H9 (cell line): ENCODE measurements around the gene EFS. TPM values are rescaled to one million over a fixed set of nuclear protein-coding genes. Genes with fewer than 3 reads are reported as not detected.

Source experiments
- DNase-seq: peaks from one replicate; pipeline ENCODE4 v3.0.0-alpha.2; 2017
- H2AFZ ChIP-seq: one replicate; pipeline ENCODE4 v1.6.1; 2013; ENCODE audit warnings: mild to moderate bottlenecking, low read length, control low read depth, moderate library complexity
- H2AK5ac ChIP-seq: 2 replicates; pipeline ENCODE4 v1.6.1; 2013; ENCODE audit warnings: low read length, control low read depth, mixed read lengths; ENCODE audit not compliant: insufficient read length
- H2BK120ac ChIP-seq: one replicate; pipeline ENCODE4 v1.6.1; 2013; ENCODE audit warnings: low read depth, mild to moderate bottlenecking, low read length, control low read depth, inconsistent platforms; ENCODE audit not compliant: poor library complexity, severe bottlenecking
- H2BK12ac ChIP-seq: 2 replicates; pipeline ENCODE4 v1.6.1; 2013; ENCODE audit warnings: low read length, control low read depth, mixed read lengths, low read depth; ENCODE audit not compliant: insufficient read length
- H2BK15ac ChIP-seq: 2 replicates; pipeline ENCODE4 v1.6.1; 2013; ENCODE audit warnings: low read depth, low read length, control low read depth
- H2BK20ac ChIP-seq: one replicate; pipeline ENCODE4 v1.6.1; 2013; ENCODE audit warnings: low read depth, mild to moderate bottlenecking, low read length, control low read depth, inconsistent platforms; ENCODE audit not compliant: poor library complexity, severe bottlenecking
- H2BK5ac ChIP-seq: 2 replicates; pipeline ENCODE4 v1.6.1; 2013; ENCODE audit warnings: low read length, control low read depth, mixed read lengths; ENCODE audit not compliant: insufficient read length
- H3K14ac ChIP-seq: 2 replicates; pipeline ENCODE4 v1.6.1; 2013; ENCODE audit warnings: low read length, control low read depth; ENCODE audit not compliant: insufficient read depth
- H3K18ac ChIP-seq: 2 replicates; pipeline ENCODE4 v1.6.1; 2013; ENCODE audit warnings: low read depth, mild to moderate bottlenecking, mixed read lengths, low read length, control low read depth; ENCODE audit not compliant: insufficient read length
- H3K23ac ChIP-seq: 2 replicates; pipeline ENCODE4 v1.6.1; 2013; ENCODE audit warnings: low read length, control low read depth, mixed read lengths, low read depth; ENCODE audit not compliant: insufficient read length
- H3K23me2 ChIP-seq: 2 replicates; pipeline ENCODE4 v1.6.1; 2013; ENCODE audit warnings: low read depth, mild to moderate bottlenecking, mixed read lengths, low read length, control low read depth; ENCODE audit not compliant: insufficient read length, poor library complexity, severe bottlenecking
- H3K27ac ChIP-seq: 2 replicates; pipeline ENCODE4 v1.5.1; 2013; ENCODE audit warnings: low read length, control low read depth, mixed read lengths, low read depth; ENCODE audit not compliant: insufficient read length
- H3K27me3 ChIP-seq: 2 replicates; pipeline ENCODE4 v1.6.1; 2013; ENCODE audit warnings: low read length, control low read depth, inconsistent platforms; ENCODE audit not compliant: insufficient read depth
- H3K4ac ChIP-seq: 2 replicates; pipeline ENCODE4 v1.6.1; 2013; ENCODE audit warnings: low read depth, mild to moderate bottlenecking, control low read depth, inconsistent platforms, low read length, moderate library complexity
- H3K4me1 ChIP-seq: 2 replicates; pipeline ENCODE4 v1.6.1; 2013; ENCODE audit warnings: low read length, control low read depth, inconsistent platforms; ENCODE audit not compliant: insufficient read depth
- H3K4me2 ChIP-seq: 2 replicates; pipeline ENCODE4 v1.6.1; 2013; ENCODE audit warnings: low read length, control low read depth, mixed read lengths; ENCODE audit not compliant: insufficient read length, insufficient read depth
- H3K56ac ChIP-seq: 2 replicates; pipeline ENCODE4 v1.6.1; 2013; ENCODE audit warnings: low read depth, mild to moderate bottlenecking, mixed read lengths, low read length, control low read depth; ENCODE audit not compliant: insufficient read length
- H3K79me1 ChIP-seq: 2 replicates; pipeline ENCODE4 v1.6.1; 2013; ENCODE audit warnings: low read depth, mild to moderate bottlenecking, moderate library complexity, low read length, control low read depth, inconsistent platforms; ENCODE audit not compliant: insufficient read depth, poor library complexity, severe bottlenecking
- H3K79me2 ChIP-seq: 2 replicates; pipeline ENCODE4 v1.6.1; 2013; ENCODE audit warnings: low read length, control low read depth, inconsistent platforms; ENCODE audit not compliant: insufficient read depth
- H3K9ac ChIP-seq: 2 replicates; pipeline ENCODE4 v1.6.1; 2013; ENCODE audit warnings: low read length, control low read depth, mixed read lengths; ENCODE audit not compliant: insufficient read length; ENCODE audit errors: extremely low read depth
- H3K9me3 ChIP-seq: one replicate; pipeline ENCODE4 v1.6.1; 2013; ENCODE audit warnings: low read depth, low read length, inconsistent platforms; ENCODE audit not compliant: control insufficient read depth
- H3T11ph ChIP-seq: one replicate; pipeline ENCODE4 v1.6.1; 2013; ENCODE audit warnings: mild to moderate bottlenecking, low read length, control low read depth, inconsistent platforms
- H4K20me1 ChIP-seq: one replicate; pipeline ENCODE4 v1.6.1; 2013; ENCODE audit not compliant: control insufficient read depth, insufficient read length, insufficient read depth
- H4K5ac ChIP-seq: 2 replicates; pipeline ENCODE4 v1.6.1; 2013; ENCODE audit warnings: low read depth, mild to moderate bottlenecking, mixed read lengths, low read length, control low read depth; ENCODE audit not compliant: insufficient read length
- H4K8ac ChIP-seq: replicated peaks from 2 replicates; pipeline ENCODE4 v1.6.1; 2013; ENCODE audit warnings: low read length, control low read depth, mixed read lengths, low read depth; ENCODE audit not compliant: insufficient read length
- H4K91ac ChIP-seq: 2 replicates; pipeline ENCODE4 v1.6.1; 2013; ENCODE audit warnings: low read depth, mild to moderate bottlenecking, moderate library complexity, mixed read lengths, low read length, control low read depth; ENCODE audit not compliant: insufficient read length
- H3K27ac Mint-ChIP-seq, 3 experiments: 2 replicates in 2 of 3; 3 replicates in 1 of 3; pipeline ENCODE4 v1.8.0; 2020 to 2021; ENCODE audit warnings: mixed read lengths in 3 of 3, mild to moderate bottlenecking in 1 of 3, moderate library complexity in 1 of 3
- H3K27me3 Mint-ChIP-seq: 2 replicates; pipeline ENCODE4 v1.8.0; 2021; ENCODE audit warnings: low read depth, mild to moderate bottlenecking, moderate library complexity, mixed read lengths
- H3K36me3 Mint-ChIP-seq, 3 experiments: 2 replicates in 2 of 3; 3 replicates in 1 of 3; pipeline ENCODE4 v1.8.0; 2020 to 2021; ENCODE audit warnings: low read depth in 3 of 3, mixed read lengths in 3 of 3; ENCODE audit not compliant: insufficient read depth in 1 of 3
- H3K4me1 Mint-ChIP-seq, 2 experiments: 2 replicates each; pipeline ENCODE4 v1.8.0; 2020; ENCODE audit warnings: mixed read lengths in 2 of 2
- H3K4me3 Mint-ChIP-seq, 2 experiments: 2 replicates in 1 of 2; 3 replicates in 1 of 2; pipeline ENCODE4 v1.8.0; 2020 to 2021; ENCODE audit warnings: mild to moderate bottlenecking in 2 of 2, mixed read lengths in 2 of 2, moderate library complexity in 1 of 2
- H3K9me3 Mint-ChIP-seq, 2 experiments: 2 replicates in 1 of 2; 3 replicates in 1 of 2; pipeline ENCODE4 v1.8.0; 2020; ENCODE audit warnings: mild to moderate bottlenecking in 2 of 2, mixed read lengths in 2 of 2, moderate library complexity in 1 of 2
- CTCF ChIP-seq: fragments of 200-600 bp; sonication (generic); conservative IDR thresholded peaks from 3 replicates; pipeline ENCODE4 v1.8.0; 2021; ENCODE audit warnings: antibody characterized with exemption, mild to moderate bottlenecking
- WGBS: extraction: QIAGEN DNeasy Blood & Tissue Kit; methylation state at CpG from one replicate; pipeline ENCODE4 v1.1.7; 2013; ENCODE audit warnings: missing lambda C conversion rate, low lambda C conversion rate, mixed read lengths; ENCODE audit not compliant: insufficient read length; ENCODE audit errors: extremely low coverage; 5-methylcytosine and 5-hydroxymethylcytosine counted together
- total RNA-seq: library from RNA; stranded (reverse); gene quantifications from 2 replicates; pipeline ENCODE4 v1.2.1, GENCODE V29; 2021

Gene EFS
- total RNA-seq, 1 experiment from 2014 or later = 32.1 TPM

- Histone ChIP-seq H4K20me1 (no peaks in the 10 kb centered on the region), H2BK5ac (no peak overlapping the region), H2BK15ac (no peak overlapping the region), H3K4me2 (peak overlapping the region; percentile 94), H3K56ac (no peak overlapping the region), H3K79me1 (peaks cover 4% of the 10 kb centered on the region), H3T11ph (no peak overlapping the region), H3K9ac (peak overlapping the region; percentile 97), H4K91ac (no peak overlapping the region), H4K5ac (no peak overlapping the region), H2AFZ (no peak overlapping the region), H4K8ac (no peak overlapping the region), H3K27ac (no peak overlapping the region), H3K27me3 (no peaks in the 10 kb centered on the region), H2BK20ac (no peak overlapping the region), H3K9me3 (no peaks in the 10 kb centered on the region), H3K18ac (no peak overlapping the region), H3K23ac (no peak overlapping the region), H3K4me1 (peaks cover 3% of the 10 kb centered on the region; the same call in 1 of the 2 replicates), H3K14ac (no peak overlapping the region), H2AK5ac (no peak overlapping the region), H2BK12ac (no peak overlapping the region), H2BK120ac (no peak overlapping the region), H3K23me2 (peaks cover 13% of the 10 kb centered on the region), H3K79me2 (peaks cover 10% of the 10 kb centered on the region; the same call in 1 of the 2 replicates), H3K4ac (no peak overlapping the region)
- Mint-ChIP-seq H3K27me3 (no peaks in the 10 kb centered on the region), H3K4me3 (peak overlapping the region; percentile 95 to 97), H3K27ac (peak overlapping the region; percentile 89 to 99 (median 97); a peak in 6 of 7 replicates), H3K9me3 (no peaks in the 10 kb centered on the region; a peak in 1 of 5 replicates), H3K36me3 (peaks cover 34 to 51% (median 48%) of the 10 kb centered on the region in 3 experiments), H3K4me1 (peaks cover 22 to 28% of the 10 kb centered on the region in 2 experiments)
- DNase-seq = no peak
- no CpG with 5 or more reads among the region's 10 CpGs for WGBS
- TF ChIP-seq CTCF = no peak
Observed at GRCh38 chr14:23322568-23323517, 42.1 kb downstream of the EFS start.
